Gastroesophageal sphincter (tissue), 3 donors: ENCODE results near the gene DOCK9.

ENCODE experiments used
- CTCF ChIP-seq, 4 experiments: fragments of 200-600 bp in 2 of 4; fragments of 450-650 bp in 2 of 4; sonication (generic) in 1 of 4; IDR thresholded peaks; one replicate each; pipeline ENCODE4 v1.5.1; 2017 to 2019; ENCODE audit warnings: antibody characterized with exemption in 4 of 4, mild to moderate bottlenecking in 2 of 4, moderate library complexity in 2 of 4
- EP300 ChIP-seq: sonication (generic); formaldehyde crosslinking; IDR thresholded peaks from one replicate; pipeline ENCODE4 v1.6.1; 2017; ENCODE audit warnings: antibody characterized with exemption, mild to moderate bottlenecking
- POLR2A ChIP-seq, 2 donors: fragments of 450-650 bp; IDR thresholded peaks; one replicate each; pipeline ENCODE4 v1.6.1; 2017; ENCODE audit warnings: antibody characterized with exemption in 2 of 2, mild to moderate bottlenecking in 2 of 2, moderate library complexity in 1 of 2
- POLR2AphosphoS5 ChIP-seq: sonication (generic); formaldehyde crosslinking; IDR thresholded peaks from one replicate; pipeline ENCODE4 v1.6.1; 2017; ENCODE audit warnings: antibody characterized with exemption

GRCh38 chr13:98838776-98839175 is 139.1 kb downstream of the DOCK9 start:
- TF ChIP-seq CTCF (IDR thresholded peaks at IDR 0.05): no peak
- TF ChIP-seq POLR2A (IDR thresholded peaks at IDR 0.05): no peak
- TF ChIP-seq EP300: no peak
- TF ChIP-seq POLR2AphosphoS5: no peak
